HuH-7 (cell line): ENCODE data around the gene FAM110D.

ENCODE experiments used
- DNase-seq: peaks from one replicate; pipeline ENCODE4 v3.0.0; 2011; ENCODE audit warnings: low spot score

The FAM110D gene

DNA sequence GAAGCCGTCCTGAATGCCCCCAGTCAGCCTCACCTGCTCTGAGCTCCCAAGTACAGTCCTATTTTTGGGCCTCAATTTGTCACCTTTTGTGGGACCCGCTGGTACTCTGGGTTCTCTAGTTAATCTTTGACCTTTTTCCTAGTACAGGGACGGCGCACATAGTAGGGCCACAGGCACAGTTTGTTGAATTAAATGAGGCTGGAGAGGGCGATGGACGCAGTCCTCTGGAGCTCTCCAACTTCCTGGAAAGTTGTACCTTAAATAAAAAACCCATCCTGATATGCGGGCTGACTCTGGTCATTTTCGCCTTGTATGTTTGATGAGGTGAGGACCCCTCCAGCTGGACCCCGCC, 4.8 kb downstream of the FAM110D start:
- DNase-seq = no peak

DNA sequence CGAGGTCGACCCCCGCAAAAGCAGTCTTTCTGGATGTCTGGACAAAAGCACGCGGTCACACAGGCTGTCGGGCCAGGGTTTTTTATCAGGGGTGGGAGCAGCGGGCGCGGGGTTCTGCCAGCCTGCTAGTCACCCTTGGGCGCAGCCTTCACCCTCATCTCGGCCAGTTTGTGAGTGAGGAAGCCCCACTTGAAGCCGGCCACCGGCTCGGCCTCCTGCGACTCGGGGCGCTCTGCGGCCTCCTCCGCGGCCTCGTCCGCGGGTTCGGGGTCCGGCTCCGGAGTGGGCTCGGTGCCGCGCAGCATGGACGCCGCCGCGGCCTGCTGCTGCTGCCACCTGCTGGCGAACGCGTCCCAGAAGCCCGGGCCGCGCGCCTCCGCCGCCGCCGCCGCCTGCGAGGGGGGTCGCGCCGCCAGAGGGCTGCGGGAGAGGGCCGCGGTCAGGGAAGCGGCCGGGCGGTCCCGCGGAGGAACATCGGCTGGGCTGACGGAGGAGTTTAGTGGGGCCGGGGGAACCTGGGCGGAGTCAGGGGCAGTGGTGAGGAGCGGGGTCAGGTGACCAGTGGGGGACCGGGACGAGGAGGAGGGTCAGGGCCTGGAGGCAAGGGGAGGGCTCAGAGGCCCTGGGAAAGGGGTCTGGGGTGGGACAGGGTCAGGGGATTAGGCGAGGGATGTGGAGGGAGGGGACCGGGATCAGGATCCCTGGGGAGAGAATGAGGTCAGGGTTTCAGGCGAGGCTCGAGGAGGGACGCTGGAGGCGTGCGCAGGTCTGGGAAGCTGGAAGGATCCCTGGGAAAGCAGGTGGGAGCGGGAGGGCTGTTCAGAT, 5.4 kb downstream of the FAM110D start:
- peak; percentile 75 for DNase-seq

DNA sequence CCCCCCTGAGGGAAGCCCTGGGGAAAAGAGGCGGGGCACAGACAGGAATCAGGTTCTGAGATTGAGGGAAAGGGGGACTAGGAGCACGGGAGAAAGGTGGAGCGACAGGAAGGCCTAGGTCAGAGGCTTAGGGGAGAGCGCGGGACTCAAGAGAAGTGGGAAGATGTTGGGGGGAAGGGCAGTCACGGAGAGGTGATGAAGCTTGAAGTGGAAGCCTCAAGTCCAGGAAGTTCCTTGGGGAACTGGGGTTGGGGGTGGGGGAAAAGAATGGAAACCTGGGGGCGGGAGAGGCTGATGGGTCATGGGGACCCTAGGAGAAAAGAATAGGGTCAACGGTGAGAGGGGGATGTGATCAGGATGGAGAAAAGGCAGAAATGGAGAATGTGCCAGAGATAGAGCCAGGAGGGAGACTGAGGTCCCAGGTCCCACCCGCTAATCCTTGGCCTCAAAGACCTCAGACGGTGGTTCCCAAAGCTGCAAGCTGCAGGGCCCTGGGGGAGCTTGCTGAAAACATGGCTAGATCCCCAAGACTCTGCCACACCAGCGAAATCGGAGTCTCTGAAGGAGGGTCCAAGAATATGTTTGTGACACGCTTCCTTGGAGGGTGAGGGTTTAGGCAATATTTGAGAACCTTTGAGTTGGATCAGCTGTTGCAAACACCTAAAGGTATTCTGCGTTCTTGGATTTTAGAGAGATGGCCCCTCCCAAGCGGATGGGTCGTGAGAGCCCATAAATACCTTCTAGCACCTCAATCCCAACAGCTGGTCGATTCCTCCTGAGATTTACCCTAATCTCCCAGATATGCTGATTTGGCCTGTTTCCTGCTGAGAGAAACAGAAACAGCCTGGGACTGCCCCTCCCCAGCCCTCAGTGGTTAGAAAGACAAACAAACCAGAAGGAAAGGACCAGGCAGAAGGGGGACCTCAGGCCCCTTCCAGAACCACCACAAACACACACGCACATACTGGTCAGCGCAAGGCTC, 6.3 kb downstream of the FAM110D start:
- no peak for DNase-seq

DNA sequence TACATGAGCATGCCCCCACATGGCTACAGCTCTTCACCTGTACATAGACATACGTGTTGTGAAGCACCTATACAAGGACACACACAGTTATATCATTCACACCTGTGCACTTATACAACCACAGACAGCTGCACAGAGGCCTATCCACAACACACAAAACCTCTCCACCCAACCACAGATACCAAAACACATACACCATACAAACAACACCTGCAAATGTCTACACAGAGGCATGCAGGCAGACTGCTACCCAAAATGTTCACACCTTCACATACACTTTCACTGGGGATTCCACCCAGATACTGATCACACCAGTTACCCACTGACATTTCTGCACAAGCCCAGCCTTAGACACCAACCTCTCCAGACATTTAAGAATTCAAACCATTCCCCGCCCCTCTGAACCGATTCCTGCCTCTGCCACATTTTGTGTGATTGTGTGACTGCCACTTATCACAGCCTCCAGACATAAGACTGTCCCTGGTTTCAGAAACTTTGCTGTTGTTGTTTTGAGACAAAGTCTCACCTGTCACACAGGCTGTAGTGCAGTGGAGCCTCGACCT, 7.9 kb downstream of the FAM110D start:
- DNase-seq = no peak

DNA sequence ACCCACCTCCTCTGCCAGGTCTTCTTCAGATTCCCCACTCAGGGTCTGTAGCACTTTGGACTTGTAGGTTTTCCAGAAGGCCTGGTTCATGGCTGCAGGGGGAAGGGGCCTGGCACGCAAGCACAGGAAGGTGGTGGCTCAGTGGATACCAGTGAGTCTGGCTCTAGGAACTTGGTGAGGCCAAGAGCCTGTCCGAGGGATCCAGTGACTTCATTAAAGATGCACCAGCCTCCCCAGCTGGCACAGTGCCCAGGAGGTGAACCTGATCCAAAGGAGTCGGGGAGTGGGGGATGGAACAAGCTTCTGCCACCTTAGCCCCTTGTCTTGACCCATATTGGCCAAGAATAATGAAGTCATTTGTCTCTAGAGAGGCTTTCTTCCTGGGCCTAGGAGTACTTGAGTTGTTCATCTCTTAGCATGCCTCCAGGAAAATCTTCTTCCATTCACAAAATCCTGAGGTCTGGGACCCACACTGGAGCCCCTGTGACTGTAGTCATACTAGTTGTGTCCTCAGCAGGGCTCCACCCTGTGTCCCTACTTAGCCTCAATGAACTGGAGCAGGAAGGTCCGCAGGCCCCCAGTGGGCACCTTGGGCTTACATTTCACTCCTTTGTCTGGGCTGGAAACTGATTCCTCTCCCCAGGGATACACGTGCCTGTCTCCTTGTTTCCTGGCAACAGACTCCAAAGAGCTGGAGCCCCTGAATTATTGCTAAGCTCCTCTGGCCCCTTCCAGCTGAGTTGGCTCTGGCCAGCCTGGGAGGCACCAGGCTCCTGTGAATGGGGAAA, 9.7 kb downstream of the FAM110D start, which contains the start of gene C1orf232:
Gene C1orf232, minus strand, starts transcription at position 554 of the 788 bp plus-strand sequence. Its CDS starts 464 bp downstream, at position 90.
- no peak for DNase-seq

DNA sequence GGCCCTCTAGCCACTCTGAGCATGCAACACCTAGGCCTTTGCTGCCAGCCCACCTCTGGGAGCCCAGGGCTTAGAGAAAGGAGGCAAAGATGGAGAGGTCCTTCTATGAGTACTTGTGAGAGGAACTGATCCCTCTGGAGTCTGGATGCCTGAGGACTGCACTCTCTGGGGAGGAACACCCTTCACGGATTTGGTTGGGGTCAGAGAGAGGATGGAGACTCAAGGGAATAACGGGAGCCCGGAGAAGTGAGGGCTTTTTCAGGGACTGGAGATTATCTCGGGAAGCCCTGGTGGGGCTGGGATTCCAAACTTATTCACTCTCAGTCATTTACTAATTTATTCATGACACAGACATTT, 10.3 kb downstream of the FAM110D start:
- no peak for DNase-seq

DNA sequence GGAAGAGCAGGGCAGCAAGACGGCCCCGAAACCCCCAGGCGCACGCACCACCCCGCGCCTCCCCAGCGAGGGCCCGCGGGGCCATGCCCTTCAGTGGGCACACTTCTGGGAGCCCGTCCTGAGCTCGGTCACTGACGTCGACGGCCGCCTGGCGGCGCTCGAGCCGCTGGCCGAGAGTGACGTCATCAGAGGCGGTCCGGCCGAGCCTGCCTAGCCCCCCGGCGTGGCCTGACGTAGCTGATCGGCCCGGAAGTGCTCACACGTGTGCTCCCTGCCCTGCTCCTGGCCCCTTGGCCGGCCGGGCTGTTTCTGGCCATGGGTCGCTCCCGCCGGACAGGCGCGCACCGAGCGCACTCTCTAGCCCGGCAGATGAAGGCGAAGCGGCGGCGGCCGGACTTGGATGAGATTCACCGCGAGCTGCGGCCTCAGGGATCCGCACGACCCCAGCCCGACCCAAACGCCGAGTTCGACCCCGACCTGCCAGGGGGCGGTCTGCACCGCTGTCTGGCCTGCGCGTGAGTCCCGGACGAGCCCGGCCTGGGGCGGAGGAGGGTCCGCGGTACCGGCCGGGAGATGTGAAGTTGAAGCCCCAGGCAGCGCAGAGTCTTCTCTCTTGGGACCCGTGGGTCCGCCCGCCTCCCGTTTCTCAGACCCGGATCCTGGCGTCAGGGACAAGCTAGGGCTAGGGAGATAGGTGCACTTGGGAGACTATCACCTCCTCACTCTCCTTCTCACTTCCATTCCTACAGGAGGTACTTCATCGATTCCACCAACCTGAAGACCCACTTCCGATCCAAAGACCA, 11.0 kb downstream of the FAM110D start, which contains the start of gene ZNF593:
Gene ZNF593, plus strand, starts transcription at position 240 of the 803 bp plus-strand sequence. Its CDS starts 76 bp downstream, at position 316.
- DNase-seq = peak; percentile 97

DNA sequence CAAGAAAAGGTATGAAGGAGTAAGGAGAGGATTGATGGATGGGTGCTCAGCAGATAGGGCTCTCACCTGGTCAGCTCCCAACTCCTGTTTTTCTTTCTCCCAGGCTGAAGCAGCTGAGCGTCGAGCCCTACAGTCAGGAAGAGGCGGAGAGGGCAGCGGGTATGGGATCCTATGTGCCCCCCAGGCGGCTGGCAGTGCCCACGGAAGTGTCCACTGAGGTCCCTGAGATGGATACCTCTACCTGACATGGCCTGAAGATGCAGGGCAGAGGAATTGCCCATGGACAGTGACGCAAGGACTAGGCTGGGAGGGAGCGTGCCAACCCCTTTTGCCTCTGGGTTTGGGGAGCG, 11.6 kb downstream of the FAM110D start:
- DNase-seq = no peak

DNA sequence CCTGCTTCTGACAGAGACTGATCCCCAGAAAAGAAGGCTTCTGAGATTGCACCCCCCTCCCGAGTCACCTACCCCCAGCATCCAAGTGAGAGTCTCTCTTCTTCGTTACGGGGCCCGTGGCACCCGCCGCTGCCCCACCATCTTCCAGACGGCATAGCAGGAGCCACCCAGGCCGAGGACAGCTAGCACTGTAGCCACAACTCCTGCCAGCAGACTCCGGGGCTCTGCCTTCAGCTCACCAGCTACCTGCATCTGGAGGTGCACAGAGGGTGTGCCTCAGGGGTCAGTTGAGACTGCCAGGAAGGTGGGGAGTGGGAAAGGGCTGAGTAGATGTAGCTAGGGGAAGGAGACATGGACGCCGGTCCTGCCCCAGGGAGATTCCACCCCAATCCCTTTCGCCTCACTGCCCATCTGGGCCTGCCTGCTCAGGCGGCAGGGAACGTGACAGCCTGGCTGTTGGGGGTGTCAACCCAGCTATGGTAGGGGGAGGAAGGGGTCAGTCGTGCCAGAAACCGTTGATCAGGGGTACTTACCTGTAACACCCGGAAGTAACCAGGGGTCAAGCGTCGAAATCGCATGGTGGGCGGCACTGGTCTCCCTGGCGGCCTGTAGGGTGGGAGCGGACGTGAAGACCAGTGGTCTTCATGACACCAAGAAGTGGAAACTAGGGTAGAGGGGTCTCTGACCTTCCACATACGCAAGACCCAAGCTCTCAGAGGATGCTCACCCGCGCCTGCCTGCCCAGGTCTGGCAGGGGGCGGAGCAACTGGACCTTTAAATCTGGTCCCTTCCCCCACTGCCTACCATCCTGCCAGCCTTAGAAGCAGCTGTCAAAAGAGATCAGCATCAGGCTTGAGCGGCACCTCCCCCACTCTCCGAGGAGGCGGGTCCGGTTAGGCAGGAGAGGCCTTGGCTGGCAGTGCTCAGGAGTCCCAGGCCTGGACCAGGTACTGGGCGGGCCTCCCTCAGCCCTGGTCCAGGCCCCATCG, 12.5 kb downstream of the FAM110D start, which contains the start of gene ZNF593OS:
Gene ZNF593OS, minus strand, starts transcription at position 749 of the 989 bp plus-strand sequence. Its CDS starts 171 bp downstream, at position 578.
- DNase-seq = no peak

DNA sequence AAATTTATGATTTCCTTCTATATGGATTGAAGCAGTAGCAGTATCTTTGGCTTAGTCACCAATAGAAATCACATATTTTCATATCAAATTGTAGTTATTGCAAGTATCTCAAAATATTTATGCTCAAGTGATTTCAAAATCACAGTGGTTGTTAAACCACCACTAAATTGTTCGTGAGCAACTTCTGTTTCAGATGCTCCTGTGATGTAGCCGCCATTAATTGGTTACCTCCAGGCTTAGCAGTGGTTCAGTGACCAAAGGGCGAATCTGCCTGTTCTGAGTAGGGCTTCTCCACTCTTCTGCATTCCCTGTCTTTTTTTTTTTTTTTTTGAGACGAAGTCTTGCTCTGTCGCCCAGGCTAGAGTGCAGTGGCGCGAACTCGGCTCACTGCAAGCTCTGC, 16.5 kb downstream of the FAM110D start:
- DNase-seq = no peak

DNA sequence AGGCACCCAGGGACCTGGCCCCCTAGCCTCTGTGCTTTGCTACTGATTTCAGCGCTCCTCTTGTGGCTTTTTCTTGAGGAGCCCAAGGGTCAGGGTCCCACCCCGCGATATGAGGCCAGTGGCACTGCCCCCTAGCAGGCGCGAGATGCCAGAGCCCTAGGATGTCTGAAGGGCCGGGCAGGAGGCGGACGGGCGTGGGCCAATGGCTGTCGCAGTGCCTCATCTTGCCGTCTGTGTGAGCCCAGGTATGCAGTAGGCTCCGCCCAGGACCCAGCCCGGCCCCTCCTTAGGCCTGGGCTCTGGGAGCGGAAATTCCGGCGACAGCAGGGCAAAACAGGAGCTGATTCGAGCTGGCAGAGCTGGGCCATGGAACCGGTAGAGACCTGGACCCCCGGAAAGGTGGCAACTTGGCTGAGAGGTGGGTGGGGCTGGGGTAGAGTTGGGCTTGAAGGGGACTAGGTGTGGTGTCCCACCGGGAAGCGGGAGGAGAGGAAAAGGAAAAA, 18.4 kb downstream of the FAM110D start, which contains the start of gene CNKSR1:
Gene CNKSR1, plus strand, starts transcription at position 310 of the 503 bp plus-strand sequence. Its CDS starts 57 bp downstream, at position 367.
- DNase-seq = no peak

DNA sequence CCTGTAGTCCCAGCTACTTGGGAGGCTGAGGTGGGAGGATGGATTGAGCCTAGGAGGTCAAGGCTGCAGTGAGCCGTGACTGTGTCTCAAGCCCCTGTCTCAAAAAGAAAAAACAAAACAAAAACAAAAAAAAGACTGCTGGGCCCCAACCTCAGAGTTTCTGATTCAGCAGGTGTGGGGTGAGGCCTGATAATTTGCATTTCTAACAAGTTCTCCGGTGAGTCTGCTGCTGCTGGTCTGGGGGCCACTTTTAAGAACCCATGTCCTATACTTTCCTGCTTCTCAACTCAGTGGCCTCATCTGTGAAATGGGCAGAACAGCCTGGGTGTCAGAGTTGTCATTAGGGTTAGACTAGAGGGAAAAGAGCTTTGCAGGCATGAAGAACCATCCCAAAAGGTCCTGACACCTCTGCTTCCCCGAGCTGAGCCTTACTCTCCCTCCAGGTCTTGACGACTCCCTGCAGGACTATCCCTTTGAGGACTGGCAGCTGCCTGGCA, 21.2 kb downstream of the FAM110D start:
- DNase-seq = no peak

DNA sequence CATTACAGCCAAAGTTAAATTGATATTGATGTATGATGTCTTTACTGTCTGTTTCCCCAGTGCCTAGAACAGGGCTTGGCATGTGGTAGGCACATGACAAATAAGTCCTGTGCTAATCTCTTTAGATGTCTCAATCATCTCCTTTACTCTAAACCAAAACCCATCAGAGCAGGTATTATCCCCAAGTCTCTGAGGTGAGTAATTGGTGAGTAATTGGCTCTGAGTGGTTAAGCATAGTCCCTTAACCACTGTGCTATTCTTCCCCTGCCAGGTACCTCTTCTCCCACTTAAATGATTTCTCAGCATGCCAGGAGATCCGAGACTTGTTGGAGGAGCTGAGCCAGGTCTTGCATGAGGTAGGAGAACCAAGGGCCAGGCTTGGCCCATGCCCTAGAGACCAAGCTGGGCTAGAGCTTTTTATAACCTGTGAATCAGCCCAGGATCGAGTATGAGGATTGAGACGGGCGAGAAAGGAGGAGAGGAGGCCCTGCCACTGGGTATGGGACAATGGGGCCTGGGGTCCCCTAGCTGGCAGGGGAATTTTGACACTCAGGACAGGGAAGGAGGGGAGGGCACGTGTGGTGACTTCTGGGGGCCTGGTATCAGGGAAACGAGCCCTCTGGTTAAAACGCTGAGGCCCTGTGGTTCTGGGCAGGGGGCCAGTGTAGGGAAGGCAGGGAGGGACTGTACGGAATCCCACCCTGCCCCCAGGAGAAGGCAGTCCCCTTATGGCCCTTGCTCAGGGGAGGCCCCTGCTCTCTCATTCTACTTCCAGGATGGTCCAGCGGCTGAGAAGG, 22.9 kb downstream of the FAM110D start:
- DNase-seq = no peak

DNA sequence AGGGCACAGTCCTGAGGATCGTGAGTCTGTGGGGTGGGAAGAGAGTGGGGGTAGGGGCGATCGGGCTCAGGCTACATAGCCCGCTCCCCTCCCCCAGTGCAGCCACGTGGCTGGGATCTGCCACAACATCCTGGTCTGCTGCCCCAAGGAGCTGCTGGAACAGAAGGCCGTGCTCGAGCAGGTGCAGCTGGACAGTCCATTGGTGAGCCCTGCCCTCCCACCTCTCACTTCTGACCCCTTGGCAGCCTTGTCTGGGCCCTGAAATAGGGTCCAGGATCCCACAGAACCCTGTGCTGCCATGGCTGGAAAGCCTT, 23.5 kb downstream of the FAM110D start:
- no peak for DNase-seq

DNA sequence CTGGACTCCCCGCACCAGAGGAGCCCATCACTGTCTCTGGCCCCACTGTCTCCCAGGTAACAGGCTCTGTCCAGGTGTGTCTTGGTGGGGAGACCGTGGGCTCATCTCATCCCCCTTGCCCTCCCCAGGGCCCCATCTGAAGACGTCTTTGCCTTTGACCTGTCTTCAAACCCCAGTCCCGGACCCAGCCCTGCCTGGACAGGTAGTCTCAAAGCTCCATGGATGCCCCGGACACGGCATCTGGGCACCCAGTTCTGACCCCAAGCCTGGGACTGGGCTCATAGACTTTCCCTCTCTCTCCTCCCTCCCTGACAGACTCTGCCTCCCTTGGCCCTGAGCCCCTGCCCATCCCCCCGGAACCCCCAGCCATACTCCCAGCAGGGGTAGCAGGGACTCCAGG, 25.2 kb downstream of the FAM110D start:
- no peak for DNase-seq

DNA sequence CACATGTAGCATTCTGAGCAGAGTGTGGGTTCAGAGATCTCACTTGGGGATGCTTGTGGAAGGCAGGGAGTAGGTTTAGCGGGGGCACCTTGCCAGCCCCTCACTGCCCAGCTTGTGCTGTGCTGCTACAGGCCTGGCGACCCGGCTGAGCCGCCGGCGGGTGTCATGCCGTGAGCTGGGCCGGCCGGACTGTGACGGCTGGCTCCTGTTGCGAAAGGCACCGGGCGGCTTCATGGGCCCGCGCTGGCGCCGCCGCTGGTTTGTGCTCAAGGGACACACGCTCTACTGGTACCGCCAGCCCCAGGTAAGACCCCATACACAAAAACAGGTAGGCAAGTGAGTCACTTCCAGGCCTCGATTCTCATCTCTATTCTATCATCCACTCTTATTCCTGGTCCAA, 26.0 kb downstream of the FAM110D start:
- no peak for DNase-seq

DNA sequence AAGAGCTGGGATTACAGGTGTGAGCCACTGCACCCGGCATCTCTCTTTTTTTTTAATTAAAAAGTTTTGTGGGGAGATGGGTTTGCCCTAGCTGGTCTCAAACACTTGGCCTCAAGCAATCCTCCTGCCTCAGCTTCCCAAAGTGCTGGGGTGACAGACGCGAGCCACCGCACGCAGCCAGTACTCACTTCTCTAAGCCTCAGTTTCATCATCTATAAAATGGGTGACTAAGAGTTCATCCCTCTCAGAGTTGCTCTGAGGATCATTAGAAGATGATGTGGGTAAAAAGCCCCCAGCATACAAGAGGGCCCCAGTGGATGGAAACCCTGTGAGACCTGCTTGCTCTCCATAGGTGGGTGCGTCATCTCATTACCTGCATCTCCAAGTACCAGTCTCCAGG, 29.0 kb downstream of the FAM110D start:
- DNase-seq = no peak

DNA sequence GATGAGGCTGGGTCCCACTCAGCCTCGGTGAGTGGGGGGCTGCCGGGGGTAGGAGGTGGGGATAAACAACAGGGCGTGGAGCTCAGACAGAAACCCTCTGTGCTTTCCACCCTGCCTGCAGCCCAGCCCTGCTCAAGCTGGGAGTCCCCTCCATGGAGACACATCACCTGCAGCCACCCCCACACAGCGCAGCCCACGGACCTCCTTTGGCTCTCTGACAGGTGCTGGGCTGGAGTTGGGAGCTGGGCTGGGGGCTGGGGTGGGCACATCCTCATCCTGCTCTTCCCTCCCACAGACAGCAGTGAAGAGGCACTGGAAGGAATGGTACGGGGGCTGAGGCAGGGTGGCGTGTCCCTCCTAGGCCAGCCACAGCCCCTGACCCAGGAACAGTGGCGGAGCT, 29.6 kb downstream of the FAM110D start:
- DNase-seq = no peak
